Panc1 (cell line): ENCODE results near the gene IFT80.

Experiments
- POLR2AphosphoS5 ChIP-seq: IDR thresholded peaks from 2 replicates; pipeline ENCODE4 v1.6.1; 2012; ENCODE audit warnings: mild to moderate bottlenecking, low read depth, low read length, moderate library complexity
- SIN3A ChIP-seq: IDR thresholded peaks from 2 replicates; pipeline ENCODE4 v1.6.1; 2012; ENCODE audit warnings: low read depth, mild to moderate bottlenecking, low read length, moderate library complexity, borderline replicate concordance; ENCODE audit not compliant: insufficient read depth
- TCF7L2 ChIP-seq: IDR thresholded peaks from 2 replicates; pipeline ENCODE4 v1.6.1; 2011; ENCODE audit warnings: mild to moderate bottlenecking, low read depth, low read length, inconsistent platforms
- TF ChIP-seq, protein P1 (sequence below): fragments of 450-650 bp; IDR thresholded peaks from 2 replicates; pipeline ENCODE4 v1.5.1; 2017; ENCODE audit warnings: mild to moderate bottlenecking

- TF ChIP-seq, protein P1, sequence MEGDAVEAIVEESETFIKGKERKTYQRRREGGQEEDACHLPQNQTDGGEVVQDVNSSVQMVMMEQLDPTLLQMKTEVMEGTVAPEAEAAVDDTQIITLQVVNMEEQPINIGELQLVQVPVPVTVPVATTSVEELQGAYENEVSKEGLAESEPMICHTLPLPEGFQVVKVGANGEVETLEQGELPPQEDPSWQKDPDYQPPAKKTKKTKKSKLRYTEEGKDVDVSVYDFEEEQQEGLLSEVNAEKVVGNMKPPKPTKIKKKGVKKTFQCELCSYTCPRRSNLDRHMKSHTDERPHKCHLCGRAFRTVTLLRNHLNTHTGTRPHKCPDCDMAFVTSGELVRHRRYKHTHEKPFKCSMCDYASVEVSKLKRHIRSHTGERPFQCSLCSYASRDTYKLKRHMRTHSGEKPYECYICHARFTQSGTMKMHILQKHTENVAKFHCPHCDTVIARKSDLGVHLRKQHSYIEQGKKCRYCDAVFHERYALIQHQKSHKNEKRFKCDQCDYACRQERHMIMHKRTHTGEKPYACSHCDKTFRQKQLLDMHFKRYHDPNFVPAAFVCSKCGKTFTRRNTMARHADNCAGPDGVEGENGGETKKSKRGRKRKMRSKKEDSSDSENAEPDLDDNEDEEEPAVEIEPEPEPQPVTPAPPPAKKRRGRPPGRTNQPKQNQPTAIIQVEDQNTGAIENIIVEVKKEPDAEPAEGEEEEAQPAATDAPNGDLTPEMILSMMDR: no peak
- TF ChIP-seq POLR2AphosphoS5 (no peak), TCF7L2 (no peak), SIN3A (no peak)
Observed at GRCh38 chr3:160379628-160380214, 19.3 kb downstream of the IFT80 start.
